HEK293T (cell line): Measurements from ENCODE around the gene STX16.

ENCODE experiments used
- BHLHE40 ChIP-seq: fragments of 450-650 bp; IDR thresholded peaks from 2 replicates; pipeline ENCODE4 v1.6.1; 2016; ENCODE audit warnings: mild to moderate bottlenecking, moderate library complexity, borderline replicate concordance
- FOXA1 ChIP-seq: fragments of 450-650 bp; IDR thresholded peaks from 2 replicates; pipeline ENCODE4 v1.6.1; 2016; ENCODE audit warnings: mild to moderate bottlenecking
- L3MBTL2 ChIP-seq: fragments of 450-650 bp; conservative IDR thresholded peaks from 2 replicates; pipeline ENCODE4 v1.6.1; 2016; ENCODE audit warnings: mild to moderate bottlenecking
- LEF1 ChIP-seq: fragments of 450-650 bp; IDR thresholded peaks from 2 replicates; pipeline ENCODE4 v1.6.1; 2017; ENCODE audit warnings: mild to moderate bottlenecking, borderline replicate concordance
- SP1 ChIP-seq: fragments of 450-650 bp; IDR thresholded peaks from 2 replicates; pipeline ENCODE4 v1.6.1; 2017
- SUZ12 ChIP-seq: fragments of 450-650 bp; IDR thresholded peaks from 2 replicates; pipeline ENCODE4 v1.6.1; 2016; ENCODE audit warnings: mild to moderate bottlenecking
- ZNF384 ChIP-seq: fragments of 450-650 bp; IDR thresholded peaks from 2 replicates; pipeline ENCODE4 v1.6.1; 2016

GRCh38 chr20:58699623-58700107, 48.6 kb downstream of the STX16 start:
- no peak for TF ChIP-seq SUZ12
- TF ChIP-seq BHLHE40 = no peak
- no peak for TF ChIP-seq ZNF384
- TF ChIP-seq LEF1 = no peak
- TF ChIP-seq L3MBTL2 = no peak
- TF ChIP-seq SP1 = no peak
- no peak for TF ChIP-seq FOXA1
